K562 (cell line): Measurements from ENCODE around the gene CLDN12. TPM values are rescaled to one million over a fixed set of nuclear protein-coding genes. Genes with fewer than 3 reads are reported as not detected.

Experiments used
- ATAC-seq: fragments of 200-7000 bp; cut with Tn5 transposase; 3 replicates; pipeline ENCODE4 v1.9.1; 2020; ENCODE audit warnings: moderate library complexity
- BruUV-seq: library from RNA; stranded (reverse); fragments of 400-500 nt; replicated peaks from 2 replicates; lab custom pipeline; 2021; lab: Mats Ljungman, UMichigan
- CTCF ChIA-PET: fragments of 300-600 bp; formaldehyde crosslinking; extraction: SDS; loops from one replicate; lab custom pipeline; 2021; ENCODE audit warnings: low intra/inter-chr PET ratio; lab: Yijun Ruan, JAX
- POLR2A ChIA-PET: fragments of 300-600, 350-650 bp; sonication (Branson Sonifier 250); formaldehyde crosslinking; extraction: SDS; loops from one replicate; lab custom pipeline; 2021; ENCODE audit warnings: antibody characterized with exemption, inconsistent platforms; lab: Yijun Ruan, JAX
- DNase-seq, 4 experiments: peaks; one replicate each; pipeline versions ENCODE4 v3.0.0 to v3.0.0-alpha.2; 2011 to 2018; ENCODE audit warnings: low spot score in 3 of 4, mixed read lengths in 3 of 4; ENCODE audit errors: extremely low read depth in 1 of 4
- FAIRE-seq: peaks from 2 replicates; lab custom pipeline; 2011; peaks lifted over from hg19 to GRCh38; lab: Jason Lieb, UNC
- H2AFZ ChIP-seq: 2 replicates; pipeline ENCODE4 v1.6.0; 2011; ENCODE audit warnings: low read depth, low read length, control low read depth, inconsistent platforms
- H3K27ac ChIP-seq: fragments of 200-600 bp; 3 replicates; pipeline ENCODE4 v1.8.0; 2011; ENCODE audit warnings: low read depth, mild to moderate bottlenecking, control low read depth, inconsistent platforms, low read length, moderate library complexity, mixed read lengths; ENCODE audit errors: extremely low read depth
- H3K27me3 ChIP-seq, 2 experiments: fragments of 300-600 bp in 1 of 2; 2 replicates in 1 of 2; 3 replicates in 1 of 2; pipeline versions ENCODE4 v1.6.0 to v1.8.0; 2011; ENCODE audit warnings: inconsistent platforms in 2 of 2, low read length in 2 of 2, mild to moderate bottlenecking in 1 of 2, mixed read lengths in 1 of 2, moderate library complexity in 1 of 2; ENCODE audit not compliant: control insufficient read depth in 2 of 2, insufficient read depth in 2 of 2
- H3K36me3 ChIP-seq: fragments of 300-600 bp; 3 replicates; pipeline ENCODE4 v1.8.0; 2011; ENCODE audit warnings: mild to moderate bottlenecking, low read length, inconsistent platforms; ENCODE audit not compliant: control insufficient read depth, insufficient read depth
- H3K4me1 ChIP-seq, 2 experiments: fragments of 200-600 bp in 1 of 2; replicated peaks in 1 of 2; 2 replicates in 1 of 2; 3 replicates in 1 of 2; pipeline versions ENCODE4 v1.5.1 to v1.8.0; 2011; ENCODE audit warnings: inconsistent platforms in 2 of 2, low read length in 2 of 2, mild to moderate bottlenecking in 1 of 2, mixed read lengths in 1 of 2, moderate library complexity in 1 of 2; ENCODE audit not compliant: control insufficient read depth in 2 of 2, insufficient read depth in 2 of 2
- H3K4me2 ChIP-seq: 2 replicates; pipeline ENCODE4 v1.6.1; 2011; ENCODE audit warnings: low read length, control low read depth, inconsistent platforms, mixed read lengths; ENCODE audit not compliant: insufficient read depth
- H3K4me3 ChIP-seq: fragments of 200-600 bp; sonication (generic), shearing (Covaris generic); 2 replicates; pipeline ENCODE4 v1.5.1; 2016; ENCODE audit warnings: control low read depth, inconsistent platforms
- H3K79me2 ChIP-seq: fragments of 200-600 bp; 3 replicates; pipeline ENCODE4 v1.8.0; 2011; ENCODE audit warnings: low read length, inconsistent platforms; ENCODE audit not compliant: control insufficient read depth, insufficient read depth
- H3K9ac ChIP-seq, 2 experiments: 2 replicates each; pipeline versions ENCODE4 v1.6.0 to v1.6.1; 2011; ENCODE audit warnings: low read depth in 2 of 2, low read length in 2 of 2, control low read depth in 1 of 2, inconsistent platforms in 1 of 2, mild to moderate bottlenecking in 1 of 2, mixed read lengths in 1 of 2; ENCODE audit not compliant: insufficient read depth in 1 of 2
- H3K9me1 ChIP-seq: one replicate; pipeline ENCODE4 v1.6.0; 2011; ENCODE audit warnings: inconsistent platforms, mild to moderate bottlenecking, low read length, moderate library complexity; ENCODE audit not compliant: control insufficient read depth, insufficient read depth
- H3K9me3 ChIP-seq: replicated peaks from 2 replicates; pipeline ENCODE4 v1.5.1; 2011; ENCODE audit warnings: low read depth, low read length, inconsistent platforms; ENCODE audit not compliant: control insufficient read depth, insufficient read depth
- H4K20me1 ChIP-seq: replicated peaks from 2 replicates; pipeline ENCODE4 v1.6.1; 2011; ENCODE audit warnings: low read length, inconsistent platforms, mixed read lengths; ENCODE audit not compliant: control insufficient read depth, insufficient read depth
- CBX2 ChIP-seq: fragments of 200-600 bp; sonication (generic); IDR thresholded peaks from one replicate; pipeline ENCODE4 v1.6.1; 2012; ENCODE audit warnings: mild to moderate bottlenecking, low read length, inconsistent platforms; ENCODE audit not compliant: insufficient read depth, poor library complexity, severe bottlenecking
- CCNT2 ChIP-seq: IDR thresholded peaks from 2 replicates; pipeline ENCODE4 v1.6.1; 2011; ENCODE audit warnings: borderline replicate concordance, low read depth, mild to moderate bottlenecking, moderate library complexity, mixed read lengths, low read length; ENCODE audit not compliant: insufficient read length; ENCODE audit errors: extremely low read depth
- HDAC6 ChIP-seq: IDR thresholded peaks from 2 replicates; pipeline ENCODE4 v1.6.1; 2012; ENCODE audit warnings: low read depth, mild to moderate bottlenecking, control low read depth, inconsistent platforms, low read length, moderate library complexity
- POLR2H ChIP-seq: IDR thresholded peaks from 2 replicates; pipeline ENCODE4 v1.6.1; 2016; ENCODE audit warnings: missing genetic modification characterization, low read depth, mild to moderate bottlenecking, control low read depth, missing compliant biosample characterization, moderate library complexity
- TCF7L2 ChIP-seq: fragments of 150-350 bp; IDR thresholded peaks from 2 replicates; pipeline ENCODE4 v1.6.1; 2016; ENCODE audit warnings: low read depth, mild to moderate bottlenecking, low read length, moderate library complexity
- XRCC4 ChIP-seq: IDR thresholded peaks from one replicate; pipeline ENCODE4 v1.6.1; 2011; ENCODE audit not compliant: insufficient read depth, insufficient read length; ENCODE audit errors: extremely low read depth
- ZNF12 ChIP-seq: sonication (generic); formaldehyde crosslinking; IDR thresholded peaks from 2 replicates; pipeline ENCODE4 v1.4.0; 2020; ENCODE audit warnings: mild to moderate bottlenecking, missing genetic modification reagents
- ZNF143 ChIP-seq: sonication (generic); formaldehyde crosslinking; IDR thresholded peaks from 2 replicates; pipeline ENCODE4 v1.9.0; 2022; ENCODE audit warnings: mild to moderate bottlenecking, missing genetic modification reagents
- ZNF217 ChIP-seq: sonication (generic); formaldehyde crosslinking; IDR thresholded peaks from 2 replicates; pipeline ENCODE4 v1.8.0; 2022; ENCODE audit warnings: mild to moderate bottlenecking, missing genetic modification reagents
- ZNF263 ChIP-seq: sonication (generic); formaldehyde crosslinking; IDR thresholded peaks from 2 replicates; pipeline ENCODE4 v1.8.0; 2022; ENCODE audit warnings: mild to moderate bottlenecking, missing genetic modification reagents, borderline replicate concordance
- ZNF586 ChIP-seq: fragments of 450-650 bp; formaldehyde crosslinking; conservative IDR thresholded peaks from 2 replicates; pipeline ENCODE4 v1.4.0; 2020; ENCODE audit warnings: mild to moderate bottlenecking, moderate library complexity
- ZNF717 ChIP-seq: fragments of 250-450 bp; sonication (Bioruptor Pico); IDR thresholded peaks from 2 replicates; pipeline ENCODE4 v1.5.0; 2021
- WGBS: fragments of 100-300 bp; shearing (Covaris generic); methylation state at CpG from one replicate; pipeline ENCODE4 v1.1.6; 2016; ENCODE audit warnings: low coverage, mixed read lengths; ENCODE audit not compliant: insufficient coverage; ENCODE audit errors: missing lambda C conversion rate; 5-methylcytosine and 5-hydroxymethylcytosine counted together
- in situ Hi-C: fragments of 300-500 bp; cut with MboI; formaldehyde crosslinking; loops from 4 replicates; pipeline ENCODE4 v1.15.0; 2018; ENCODE audit warnings: inconsistent platforms, mixed read lengths
- intact Hi-C: fragments of 100-400 bp; cut with micrococcal nuclease; formaldehyde crosslinking; loops from 2 replicates; pipeline ENCODE4 v1.14.2; 2022
- polyA plus RNA-seq, 8 experiments: library from polyadenylated mRNA; depleted of rRNA in 4 of 8; stranded (reverse) in 5 of 8; unstranded in 3 of 8; fragments of >200 nt; fragmentation: Nextera tagmentation in 2 of 8; fragmentation: Illumina TruSeq in 1 of 8; extraction: Ambion mirVana in 2 of 8; extraction: Trizol in 1 of 8; gene quantifications; 2 replicates each; pipeline versions ENCODE4 v1.2.1 to v1.2.3, GENCODE V29; 2011 to 2014; ENCODE audit warnings: inconsistent platforms in 1 of 8, missing spikeins in 1 of 8
- total RNA-seq, 7 experiments: library from RNA; depleted of rRNA in 6 of 7; stranded (reverse); fragments of >200 nt in 6 of 7; fragmentation: Illumina TruSeq in 2 of 7; extraction: Trizol in 2 of 7; gene quantifications; 2 replicates each; pipeline versions ENCODE4 v1.2.1 to v1.2.3, GENCODE V29; 2011 to 2021; ENCODE audit warnings: low replicate concordance in 1 of 7
- TF ChIP-seq, protein P1 (sequence below), 3 experiments: fragments of 200-800 bp in 1 of 3; sonication (Bioruptor generic) in 1 of 3; sonication (generic) in 1 of 3; formaldehyde crosslinking in 1 of 3; IDR thresholded peaks; 2 replicates each; pipeline versions ENCODE4 v1.6.1 to v1.8.0; 2016 to 2022; ENCODE audit warnings: mild to moderate bottlenecking in 2 of 3, missing compliant biosample characterization in 2 of 3, missing genetic modification characterization in 2 of 3, missing genetic modification reagents in 1 of 3
- TF ChIP-seq, protein P2 (sequence below), 2 experiments: fragments of 450-650 bp in 1 of 2; sonication (generic) in 1 of 2; formaldehyde crosslinking; conservative IDR thresholded peaks; 2 replicates each; pipeline versions ENCODE4 v1.4.0 to v1.8.1; 2020 to 2022; ENCODE audit warnings: mild to moderate bottlenecking in 1 of 2, missing genetic modification reagents in 1 of 2
- TF ChIP-seq, protein P3 (sequence below): fragments of 450-650 bp; IDR thresholded peaks from 2 replicates; pipeline ENCODE4 v1.7.1; 2018; ENCODE audit warnings: mild to moderate bottlenecking, low read depth; ENCODE audit not compliant: partially characterized antibody
- TF ChIP-seq, protein P4 (sequence below): fragments of 250-450 bp; sonication (Bioruptor Pico); IDR thresholded peaks from 2 replicates; pipeline ENCODE4 v1.8.0; 2021; ENCODE audit warnings: mild to moderate bottlenecking, moderate library complexity

The CLDN12 gene
- total and polyA plus RNA-seq, 9 of the 15 experiments (the other 6 are each of a cell fraction or from before 2014, with no cell fraction given), result 5.8 to 42.2 (median 15.8) TPM

DNA sequence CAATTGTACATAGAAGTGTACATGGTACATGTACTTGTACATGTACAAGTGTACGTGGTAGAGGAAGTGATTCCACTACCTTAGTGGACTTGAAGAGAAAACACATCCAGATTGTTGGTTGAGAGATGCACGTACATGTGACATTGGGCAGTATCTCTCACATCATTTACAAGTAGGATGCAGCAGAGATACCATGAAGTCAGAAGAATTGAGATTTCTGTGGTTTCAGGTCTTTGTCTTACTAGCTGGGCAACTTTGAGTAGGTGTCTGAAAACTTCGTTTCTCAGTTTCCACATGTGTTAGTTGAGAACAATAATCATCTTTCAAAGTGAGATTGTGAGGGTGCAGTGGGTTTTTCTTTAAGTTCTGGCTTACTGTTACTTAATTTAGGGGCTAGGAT lies 21.5 kb downstream of the CLDN12 start:
- no peak overlapping the region for H3K4me2 ChIP-seq
- no peaks in the 10 kb centered on the region for H3K79me2 ChIP-seq
- DNase-seq, result no peak
- no peaks in the 10 kb centered on the region for H3K36me3 ChIP-seq
- TF ChIP-seq TCF7L2 (no peak), ZNF586 (no peak), ZNF717 (CRISPR knock-in tag) (no peak), CCNT2 (no peak), POLR2H (no peak), HDAC6 (no peak), CBX2 (no peak), ZNF217 (CRISPR knock-in tag) (no peak), ZNF143 (no peak), ZNF263 (no peak), ZNF12 (CRISPR knock-in tag) (no peak), XRCC4 (no peak)
- TF ChIP-seq, protein P1, sequence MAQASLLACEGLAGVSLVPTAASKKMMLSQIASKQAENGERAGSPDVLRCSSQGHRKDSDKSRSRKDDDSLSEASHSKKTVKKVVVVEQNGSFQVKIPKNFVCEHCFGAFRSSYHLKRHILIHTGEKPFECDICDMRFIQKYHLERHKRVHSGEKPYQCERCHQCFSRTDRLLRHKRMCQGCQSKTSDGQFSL (CRISPR knock-in tag; IDR thresholded peaks at IDR 0.05), result no peak
- TF ChIP-seq, protein P1 (tag; IDR thresholded peaks at IDR 0.05), result no peak
- TF ChIP-seq, protein P2, sequence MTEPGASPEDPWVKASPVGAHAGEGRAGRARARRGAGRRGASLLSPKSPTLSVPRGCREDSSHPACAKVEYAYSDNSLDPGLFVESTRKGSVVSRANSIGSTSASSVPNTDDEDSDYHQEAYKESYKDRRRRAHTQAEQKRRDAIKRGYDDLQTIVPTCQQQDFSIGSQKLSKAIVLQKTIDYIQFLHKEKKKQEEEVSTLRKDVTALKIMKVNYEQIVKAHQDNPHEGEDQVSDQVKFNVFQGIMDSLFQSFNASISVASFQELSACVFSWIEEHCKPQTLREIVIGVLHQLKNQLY (CRISPR knock-in tag; conservative IDR thresholded peaks at IDR 0.05), result no peak
- TF ChIP-seq, protein P3, sequence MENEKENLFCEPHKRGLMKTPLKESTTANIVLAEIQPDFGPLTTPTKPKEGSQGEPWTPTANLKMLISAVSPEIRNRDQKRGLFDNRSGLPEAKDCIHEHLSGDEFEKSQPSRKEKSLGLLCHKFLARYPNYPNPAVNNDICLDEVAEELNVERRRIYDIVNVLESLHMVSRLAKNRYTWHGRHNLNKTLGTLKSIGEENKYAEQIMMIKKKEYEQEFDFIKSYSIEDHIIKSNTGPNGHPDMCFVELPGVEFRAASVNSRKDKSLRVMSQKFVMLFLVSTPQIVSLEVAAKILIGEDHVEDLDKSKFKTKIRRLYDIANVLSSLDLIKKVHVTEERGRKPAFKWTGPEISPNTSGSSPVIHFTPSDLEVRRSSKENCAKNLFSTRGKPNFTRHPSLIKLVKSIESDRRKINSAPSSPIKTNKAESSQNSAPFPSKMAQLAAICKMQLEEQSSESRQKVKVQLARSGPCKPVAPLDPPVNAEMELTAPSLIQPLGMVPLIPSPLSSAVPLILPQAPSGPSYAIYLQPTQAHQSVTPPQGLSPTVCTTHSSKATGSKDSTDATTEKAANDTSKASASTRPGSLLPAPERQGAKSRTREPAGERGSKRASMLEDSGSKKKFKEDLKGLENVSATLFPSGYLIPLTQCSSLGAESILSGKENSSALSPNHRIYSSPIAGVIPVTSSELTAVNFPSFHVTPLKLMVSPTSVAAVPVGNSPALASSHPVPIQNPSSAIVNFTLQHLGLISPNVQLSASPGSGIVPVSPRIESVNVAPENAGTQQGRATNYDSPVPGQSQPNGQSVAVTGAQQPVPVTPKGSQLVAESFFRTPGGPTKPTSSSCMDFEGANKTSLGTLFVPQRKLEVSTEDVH, result no peak
- TF ChIP-seq, protein P4, sequence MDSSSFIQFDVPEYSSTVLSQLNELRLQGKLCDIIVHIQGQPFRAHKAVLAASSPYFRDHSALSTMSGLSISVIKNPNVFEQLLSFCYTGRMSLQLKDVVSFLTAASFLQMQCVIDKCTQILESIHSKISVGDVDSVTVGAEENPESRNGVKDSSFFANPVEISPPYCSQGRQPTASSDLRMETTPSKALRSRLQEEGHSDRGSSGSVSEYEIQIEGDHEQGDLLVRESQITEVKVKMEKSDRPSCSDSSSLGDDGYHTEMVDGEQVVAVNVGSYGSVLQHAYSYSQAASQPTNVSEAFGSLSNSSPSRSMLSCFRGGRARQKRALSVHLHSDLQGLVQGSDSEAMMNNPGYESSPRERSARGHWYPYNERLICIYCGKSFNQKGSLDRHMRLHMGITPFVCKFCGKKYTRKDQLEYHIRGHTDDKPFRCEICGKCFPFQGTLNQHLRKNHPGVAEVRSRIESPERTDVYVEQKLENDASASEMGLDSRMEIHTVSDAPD, result no peak
- TF ChIP-seq, all 486 proteins: peak for 0
- FAIRE-seq (no peak), ATAC-seq (no peak)
- Histone ChIP-seq H3K9me1 (no peaks in the 10 kb centered on the region), H3K4me3 (no peak overlapping the region), H4K20me1 (no peaks in the 10 kb centered on the region), H3K9ac (no peak overlapping the region), H2AFZ (no peak overlapping the region), H3K4me1 (no peaks in the 10 kb centered on the region), H3K9me3 (no peaks in the 10 kb centered on the region), H3K27ac (no peak overlapping the region), H3K27me3 (no peaks in the 10 kb centered on the region; a peak in 1 of 5 replicates)
- no TSS peak for BruUV-seq
- WGBS, result 9% methylated on average over 3 of the region's 3 CpGs
- ChIA-PET POLR2A (interaction anchor here (1.0 kb wide), 1 partner anchor 14 kb away, joined by 3 read pairs; no protein-coding TSS in a partner anchor), CTCF (no interaction called here)
- in situ Hi-C loops (no loop called here), intact Hi-C loops (no loop called here)
